DMS 273 treated with DMSO at 0.1 percent for 48 hours (cell line): Measurements from ENCODE around the gene APOBEC3B.
"Not testable (repeated sequence)": the region's sequence is repeated elsewhere in the genome, so short reads cannot be mapped to it uniquely, and the experiment has no call there.

ENCODE experiments used
- DNase-seq: peaks from one replicate; lab custom pipeline; 2025; lab: John Stamatoyannopoulos, UW

The APOBEC3B gene

DNA sequence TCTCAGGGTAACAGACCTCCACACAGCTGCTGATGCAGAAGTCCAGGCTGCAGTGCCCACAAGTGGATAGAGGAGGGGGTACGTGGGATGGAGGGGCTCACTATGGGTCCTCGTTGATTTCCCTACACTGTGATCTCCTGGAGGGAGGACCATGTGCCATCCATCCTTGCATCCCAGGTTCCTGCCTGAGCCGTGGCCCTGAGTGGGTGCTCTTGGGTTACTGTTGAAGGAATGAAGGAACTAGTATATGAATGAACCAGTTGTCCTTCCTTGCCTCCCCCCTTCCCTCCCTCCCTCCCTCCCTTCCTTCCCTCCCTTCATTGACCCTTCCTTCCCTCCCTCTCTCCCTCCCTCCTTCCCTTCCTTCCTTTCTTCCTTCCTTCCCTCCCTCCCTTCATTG is 15.4 kb downstream of the APOBEC3B start:
- no peak for DNase-seq

DNA sequence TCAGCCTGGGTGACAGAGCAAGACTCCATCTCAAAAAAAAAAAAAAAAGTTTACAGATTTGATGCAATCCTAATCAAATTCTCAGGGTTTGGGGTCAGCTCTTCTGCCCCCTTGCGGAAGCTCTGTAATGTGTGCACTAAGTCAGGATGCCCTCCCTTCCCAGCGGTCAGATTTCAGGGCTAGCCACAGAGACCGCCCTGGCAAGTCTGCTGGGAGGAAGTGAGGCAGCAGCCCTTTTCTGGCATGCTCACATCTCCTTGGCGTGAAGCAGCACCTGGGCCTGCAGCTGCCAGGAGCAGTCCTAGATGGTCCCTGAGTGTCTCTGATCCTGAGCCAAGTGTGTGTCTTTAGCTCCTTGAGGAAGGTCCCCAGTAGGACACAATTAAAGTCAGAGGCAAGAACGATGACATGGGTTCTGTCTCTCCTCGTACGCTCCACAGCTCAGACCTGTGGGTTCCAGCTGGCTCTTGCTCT is 21.1 kb downstream of the APOBEC3B start:
- DNase-seq, result peak; percentile 6

DNA sequence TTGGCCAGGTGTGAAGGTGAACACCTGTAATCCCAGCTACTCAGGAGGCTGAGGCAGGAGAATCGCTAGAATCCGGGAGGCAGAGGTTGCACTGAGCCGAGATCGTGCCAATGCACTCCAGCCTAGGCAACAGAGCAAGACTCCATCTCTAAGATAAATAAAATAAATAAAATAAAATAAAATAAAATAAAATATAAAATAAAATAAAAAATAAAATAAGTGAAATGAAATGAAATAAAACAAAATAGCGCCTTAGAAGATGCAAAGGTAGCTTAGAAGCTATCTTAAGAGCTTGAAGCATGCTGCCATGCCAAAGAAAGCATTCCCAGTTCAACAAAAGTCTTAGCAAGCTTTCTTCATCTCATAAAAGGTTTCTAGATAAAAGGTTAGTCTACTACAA is 25.0 kb downstream of the APOBEC3B start:
- DNase-seq, result no peak

DNA sequence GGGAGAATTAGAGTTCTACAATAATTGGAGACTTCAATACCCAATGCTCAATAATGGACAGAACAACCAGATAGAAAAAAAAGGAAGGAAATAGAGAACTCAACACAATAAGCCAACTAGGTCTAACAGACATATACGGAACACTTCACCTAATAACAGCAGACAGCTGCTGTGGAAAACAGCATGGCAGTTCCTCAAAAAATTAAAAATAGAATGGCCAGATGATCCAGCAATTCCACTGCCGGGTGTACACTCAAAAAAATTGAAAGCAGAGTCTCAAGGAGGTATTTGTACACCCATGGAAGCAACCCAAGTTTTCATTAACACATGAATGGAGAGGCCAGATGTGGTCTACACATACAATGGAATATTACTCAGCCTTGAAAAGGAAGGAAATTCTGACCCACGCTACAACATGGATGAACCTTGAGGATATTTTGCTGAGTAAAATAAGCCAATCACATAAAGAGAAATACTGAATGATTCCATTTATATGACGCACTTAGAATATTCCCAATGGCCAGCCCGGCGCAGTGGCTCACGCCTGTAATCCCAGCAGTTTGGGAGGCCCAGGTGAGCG is 26.2 kb downstream of the APOBEC3B start:
- not testable (repeated sequence) for DNase-seq

DNA sequence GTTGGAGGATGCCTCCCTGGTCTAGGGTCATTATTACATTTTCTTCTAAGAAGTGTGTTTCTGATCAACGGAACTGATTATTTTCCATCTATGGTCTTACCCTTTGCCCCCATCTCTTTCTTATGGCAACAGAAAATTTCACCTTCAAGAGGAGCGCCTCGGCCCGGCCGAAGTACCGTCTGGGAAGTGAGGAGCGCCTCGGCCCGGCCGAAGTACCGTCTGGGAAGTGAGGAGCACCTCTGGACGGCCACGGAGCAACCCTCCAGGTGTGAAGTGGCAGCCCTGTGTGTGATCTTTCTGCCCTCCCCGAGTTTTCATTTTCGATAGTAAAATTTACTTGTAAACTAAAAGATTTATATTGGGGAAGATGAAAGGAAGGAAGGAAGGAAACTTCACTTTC is 28.8 kb downstream of the APOBEC3B start:
- DNase-seq, result no peak

DNA sequence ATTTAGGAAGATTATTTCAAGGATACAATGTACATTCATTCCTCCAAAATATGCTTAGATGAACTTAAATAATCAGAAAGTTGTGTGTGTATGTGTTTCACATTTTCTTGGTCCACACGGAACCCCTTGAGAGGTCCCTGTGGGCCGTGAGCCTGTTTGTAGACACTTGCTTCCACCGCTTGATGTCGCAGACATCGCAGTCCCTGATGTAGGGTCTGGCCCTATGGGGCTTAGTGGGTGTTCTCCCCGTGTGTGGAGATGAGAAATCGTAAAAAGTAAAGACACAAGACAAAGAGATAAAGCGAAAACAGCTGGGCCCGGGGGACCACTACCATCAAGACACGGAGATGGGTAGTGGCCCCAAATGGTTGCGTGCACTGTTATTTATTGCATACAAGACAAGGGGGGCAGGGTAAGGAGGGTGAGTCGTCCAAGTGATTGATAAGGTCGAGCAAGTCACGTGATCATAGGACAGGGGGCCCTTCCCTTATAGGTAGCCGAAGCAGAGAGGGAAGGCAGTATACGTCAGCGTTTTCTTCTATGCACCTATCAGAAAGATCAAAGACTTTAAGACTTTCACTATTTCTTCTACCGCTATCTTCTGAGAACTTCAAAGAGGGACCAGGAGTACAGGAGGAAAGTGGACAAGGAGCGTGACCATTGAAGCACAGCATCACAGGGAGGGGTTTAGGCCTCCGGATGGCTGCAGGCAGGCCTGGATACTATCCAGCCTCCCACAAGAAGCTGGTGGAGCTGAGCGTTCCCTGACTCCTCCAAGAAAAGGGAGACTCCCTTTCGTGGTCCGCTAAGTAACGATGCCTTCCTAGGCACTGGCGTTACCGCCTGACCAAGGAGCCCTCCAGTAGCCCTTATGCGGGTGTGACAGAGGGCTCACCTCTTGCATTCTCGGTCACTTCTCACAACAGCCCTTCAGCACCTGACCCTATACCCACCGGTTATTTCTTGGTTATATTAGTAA is 30.7 kb downstream of the APOBEC3B start:
- no peak for DNase-seq

DNA sequence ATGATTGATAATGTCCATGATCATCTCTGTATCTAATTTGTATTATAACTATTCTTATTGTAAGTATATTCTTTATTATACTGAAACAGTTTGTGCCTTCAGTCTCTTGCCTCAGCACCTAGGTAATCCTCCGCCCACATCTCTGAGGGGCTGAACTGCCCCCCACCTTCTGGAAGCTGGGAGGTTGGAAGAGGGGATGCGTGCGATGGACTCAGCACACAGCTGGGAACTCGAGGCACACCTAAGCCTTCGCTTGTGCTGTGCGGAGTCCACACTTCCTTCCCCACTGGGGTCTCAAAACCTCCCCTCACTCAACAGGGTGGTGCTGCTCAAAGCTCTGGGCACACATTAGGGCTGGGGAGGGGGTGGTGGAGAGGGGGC is 31.4 kb downstream of the APOBEC3B start:
- not testable (repeated sequence) for DNase-seq

DNA sequence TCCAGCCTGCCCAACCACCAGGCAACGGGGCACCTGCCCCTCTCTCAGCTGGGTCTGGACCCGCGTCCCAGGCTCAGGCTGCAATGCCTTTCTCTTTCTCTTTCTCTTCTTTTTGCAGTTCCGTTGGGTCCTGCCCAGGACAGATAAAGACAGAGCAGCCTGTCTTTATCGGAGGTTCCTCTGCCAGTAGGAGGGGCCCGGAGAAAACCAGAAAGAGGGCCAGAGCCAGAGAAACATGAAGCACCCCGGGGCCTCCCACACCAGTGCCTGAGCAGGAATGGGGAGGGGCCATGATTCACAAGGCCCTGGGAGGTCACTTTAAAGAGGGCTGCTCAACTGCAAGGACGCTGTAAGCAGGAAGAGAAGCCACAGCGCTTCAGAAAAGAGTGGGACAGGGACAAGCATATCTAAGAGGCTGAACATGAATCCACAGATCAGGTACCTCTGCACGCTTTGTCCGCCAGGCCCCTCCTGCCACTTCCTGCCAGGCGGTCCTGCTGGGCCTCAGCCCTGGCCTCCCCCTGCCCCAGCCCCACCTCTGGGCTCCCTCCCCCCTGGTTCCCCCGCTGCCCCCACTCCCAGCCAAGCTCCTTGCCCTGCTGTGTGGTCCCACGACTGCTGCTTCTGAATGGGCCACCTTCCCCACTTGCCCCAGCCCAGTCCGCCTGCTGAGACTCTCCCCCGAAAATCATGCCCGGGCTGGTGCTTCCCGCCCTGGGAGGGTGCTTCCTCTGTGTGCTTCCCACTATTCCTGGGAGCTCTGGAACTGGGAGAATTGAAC is 32.0 kb downstream of the APOBEC3B start, which contains the start of gene APOBEC3C:
Gene APOBEC3C, plus strand, starts transcription at position 316 of the 781 bp plus-strand sequence. Its CDS starts 106 bp downstream, at position 422.
- DNase-seq, result no peak

DNA sequence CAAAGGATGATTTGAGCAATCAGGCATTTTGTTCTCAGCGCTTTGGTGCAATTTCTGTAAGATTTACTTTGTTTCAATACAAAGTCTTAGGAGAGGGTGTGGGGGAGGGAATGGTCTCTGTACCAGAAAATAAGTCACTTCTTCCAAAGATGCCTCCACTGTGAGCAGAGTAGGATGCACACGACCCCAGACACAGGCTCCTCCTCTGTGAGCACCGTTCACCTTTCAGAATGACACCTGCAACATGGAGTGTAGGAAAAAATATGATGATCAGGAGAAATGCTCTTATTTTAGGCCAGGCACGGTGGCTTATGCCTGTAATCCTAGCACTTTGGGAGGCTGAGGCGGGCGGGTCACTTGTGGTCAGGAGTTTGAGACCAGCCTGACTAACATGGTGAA is 32.6 kb downstream of the APOBEC3B start:
- DNase-seq, result not testable (repeated sequence)

DNA sequence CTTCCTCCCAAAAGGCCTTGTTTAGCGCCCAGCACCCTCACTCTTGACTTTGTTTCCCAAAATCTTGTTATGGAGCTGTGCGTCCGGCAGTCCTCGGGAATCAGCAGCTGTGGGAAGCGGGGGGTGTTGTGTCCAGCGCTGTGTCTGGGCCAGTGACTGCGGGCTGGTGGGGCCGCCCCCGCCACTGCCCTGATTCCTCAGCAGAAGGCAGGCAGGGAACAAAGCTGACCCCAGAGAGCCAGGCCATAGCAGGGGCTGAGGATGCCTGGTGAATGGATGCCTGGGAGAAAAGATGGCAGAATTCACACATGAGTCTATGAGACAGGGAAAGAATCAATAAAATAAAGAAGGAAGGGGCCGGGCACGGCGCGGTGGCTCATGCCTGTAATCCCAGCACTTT is 34.4 kb downstream of the APOBEC3B start:
- no peak for DNase-seq

DNA sequence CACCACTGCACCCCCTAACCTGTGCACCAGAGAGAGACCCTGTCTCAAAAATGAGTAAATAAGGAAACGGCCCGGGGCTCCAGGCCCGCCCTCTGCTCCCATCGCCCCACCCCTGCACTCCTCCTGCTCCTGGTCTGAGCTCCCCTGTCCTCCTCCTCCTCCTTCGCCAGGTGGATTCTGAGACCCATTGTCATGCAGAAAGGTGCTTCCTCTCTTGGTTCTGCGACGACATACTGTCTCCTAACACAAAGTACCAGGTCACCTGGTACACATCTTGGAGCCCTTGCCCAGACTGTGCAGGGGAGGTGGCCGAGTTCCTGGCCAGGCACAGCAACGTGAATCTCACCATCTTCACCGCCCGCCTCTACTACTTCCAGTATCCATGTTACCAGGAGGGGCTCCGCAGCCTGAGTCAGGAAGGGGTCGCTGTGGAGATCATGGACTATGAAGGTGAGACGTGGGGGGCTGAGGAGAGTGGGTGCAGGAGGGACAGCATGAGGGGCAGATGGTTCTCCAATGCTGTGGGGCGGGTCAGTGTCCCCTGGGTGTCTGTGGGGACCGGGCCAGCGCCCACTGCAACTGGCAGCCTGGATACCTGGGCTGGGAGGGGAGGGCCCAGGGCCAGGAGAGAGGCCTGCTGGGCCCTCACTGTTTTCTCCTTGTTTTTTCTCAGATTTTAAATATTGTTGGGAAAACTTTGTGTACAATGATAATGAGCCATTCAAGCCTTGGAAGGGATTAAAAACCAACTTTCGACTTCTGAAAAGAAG is 35.6 kb downstream of the APOBEC3B start:
- no peak for DNase-seq

DNA sequence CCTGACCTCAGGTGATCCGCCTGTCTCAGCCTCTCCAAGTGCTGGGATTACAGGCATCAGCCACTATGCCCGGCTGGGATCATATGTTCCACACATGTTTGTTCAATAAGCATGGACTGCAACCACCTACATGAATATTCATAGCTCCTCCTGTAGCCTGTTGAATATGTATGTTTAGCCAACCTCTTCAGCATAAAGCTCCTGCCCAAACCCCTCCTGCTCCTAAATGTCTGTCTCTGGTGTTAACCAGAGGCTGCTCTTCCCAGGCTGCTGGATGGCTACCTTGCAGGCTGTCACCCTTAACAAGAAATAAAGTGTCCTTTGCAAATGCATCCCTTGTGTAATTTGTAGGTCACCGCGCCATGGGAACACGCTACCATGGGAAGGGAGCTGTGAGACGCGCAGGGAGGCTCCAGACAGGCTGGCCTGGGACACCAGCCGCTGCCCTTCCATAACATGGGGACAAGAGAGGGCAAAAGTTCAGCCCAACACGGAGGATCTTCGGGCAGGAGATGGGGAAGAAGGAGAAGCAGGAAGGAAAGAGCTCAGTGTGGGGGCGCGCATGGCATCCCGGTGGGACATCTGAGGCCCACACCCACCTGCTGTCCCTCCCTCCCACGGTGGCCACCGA is 38.0 kb downstream of the APOBEC3B start:
- not testable (repeated sequence) for DNase-seq

DNA sequence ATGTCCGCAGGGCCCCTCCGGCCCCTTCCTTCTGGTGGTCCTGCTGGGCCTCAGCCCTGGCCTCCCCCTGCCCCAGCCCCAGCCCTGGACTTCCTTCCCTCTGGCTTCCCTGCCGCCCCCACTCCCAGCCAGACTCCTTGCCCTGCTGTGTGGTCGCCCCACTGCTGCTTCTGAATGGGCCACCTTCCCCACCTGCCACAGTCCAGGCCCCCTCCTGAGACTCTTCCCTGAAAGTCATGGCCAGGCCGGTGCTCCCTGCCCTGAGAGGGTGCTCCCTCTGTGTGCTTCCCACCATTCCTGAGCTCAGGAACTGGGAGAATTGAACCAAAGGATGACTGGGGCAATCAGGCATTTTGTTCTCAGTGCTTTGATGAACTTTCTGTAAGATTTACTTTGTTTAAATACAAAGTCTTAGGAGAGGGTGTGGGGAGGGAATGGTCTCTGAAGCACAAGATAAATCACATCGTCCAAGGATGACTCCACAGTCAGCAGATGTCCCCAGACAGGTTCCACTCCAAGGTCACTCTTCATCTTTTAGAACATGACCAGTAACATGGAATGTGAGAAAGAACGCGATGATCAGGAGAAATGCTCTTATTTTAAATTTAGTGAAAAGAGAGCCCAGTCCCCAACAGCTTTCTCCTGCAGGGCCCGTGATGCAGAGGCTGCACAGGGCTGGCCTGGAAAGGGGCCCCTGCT is 39.6 kb downstream of the APOBEC3B start:
- DNase-seq, result no peak

DNA sequence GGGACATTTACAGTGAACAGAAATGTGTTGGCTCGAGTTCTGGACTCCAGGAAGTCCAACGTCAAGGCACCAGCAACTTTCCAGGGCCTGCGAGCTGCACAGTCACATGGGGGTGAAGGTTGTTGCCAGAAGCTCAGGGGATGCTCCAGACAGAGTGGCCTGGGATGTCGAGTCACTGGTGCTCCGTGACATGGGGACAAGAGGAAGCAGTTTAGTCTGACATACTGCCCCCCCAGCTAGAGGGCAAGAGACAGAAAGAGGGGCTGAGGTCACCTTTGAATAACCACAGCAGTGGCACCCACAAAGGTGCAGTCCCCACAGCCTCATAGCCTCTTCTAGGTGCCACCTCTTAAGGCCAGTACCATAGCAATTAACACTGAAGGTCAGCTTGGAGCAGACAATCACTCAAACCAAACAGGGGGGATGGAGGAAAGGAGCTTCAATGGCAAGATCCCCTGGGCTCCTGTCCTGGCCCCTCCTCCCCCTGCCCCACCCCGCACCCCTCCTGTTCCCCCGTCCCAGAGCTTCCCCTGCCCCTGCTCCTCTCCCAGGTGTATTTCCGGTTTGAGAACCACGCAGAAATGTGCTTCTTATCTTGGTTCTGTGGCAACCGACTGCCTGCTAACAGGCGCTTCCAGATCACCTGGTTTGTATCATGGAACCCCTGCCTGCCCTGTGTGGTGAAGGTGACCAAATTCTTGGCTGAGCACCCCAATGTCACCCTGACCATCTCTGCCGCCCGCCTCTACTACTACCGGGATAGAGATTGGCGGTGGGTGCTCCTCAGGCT is 42.6 kb downstream of the APOBEC3B start:
- DNase-seq, result no peak

DNA sequence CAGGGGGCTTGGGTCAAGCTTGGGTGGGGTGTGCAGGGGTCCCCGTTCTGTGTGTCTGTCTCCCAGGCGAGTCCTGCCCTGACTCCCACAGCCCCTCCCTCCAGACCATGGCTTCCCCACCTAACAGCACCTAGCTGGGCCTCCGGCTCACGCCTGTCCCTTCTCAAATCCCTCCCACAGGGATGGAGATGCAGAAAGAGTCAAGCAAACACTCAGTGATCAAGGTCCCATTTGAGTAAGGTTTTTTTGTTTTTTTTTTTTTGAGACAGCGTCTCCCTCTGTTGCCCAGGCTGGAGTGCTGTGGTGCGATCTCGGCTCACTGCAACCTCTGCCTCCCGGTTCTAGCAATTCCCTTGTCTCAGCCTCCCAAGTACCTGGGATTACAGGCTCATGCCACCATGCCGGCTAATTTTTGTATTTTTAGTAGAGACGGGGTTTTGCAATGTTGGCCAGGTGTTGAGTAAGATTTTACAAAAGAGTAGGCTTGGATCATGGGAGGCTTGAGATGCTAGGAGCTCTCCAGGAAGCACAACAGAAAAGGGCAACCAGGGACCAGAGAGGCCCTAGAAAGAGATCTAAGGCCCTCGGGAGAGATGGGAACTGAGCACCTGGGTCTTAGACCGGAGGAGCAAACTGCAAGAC is 44.5 kb downstream of the APOBEC3B start:
- no peak for DNase-seq

DNA sequence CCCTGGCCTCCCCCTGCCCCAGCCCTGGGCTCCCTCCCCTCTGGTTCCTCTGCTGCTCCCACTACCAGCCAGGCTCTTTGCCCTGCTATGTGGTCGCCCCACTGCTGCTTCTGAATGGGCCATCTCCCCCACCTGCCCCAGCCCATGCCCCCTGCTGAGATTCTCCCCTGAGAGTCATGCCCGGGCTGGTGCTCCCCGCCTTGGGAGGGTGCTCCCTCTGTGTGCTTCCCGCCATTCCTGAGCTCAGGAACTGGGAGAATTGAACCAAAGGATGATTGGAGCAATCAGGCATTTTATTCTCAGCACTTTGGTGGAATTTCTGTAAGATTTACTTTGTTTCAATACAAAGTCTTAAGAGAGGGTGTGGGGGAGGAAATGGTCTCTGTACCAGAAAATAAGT is 45.6 kb downstream of the APOBEC3B start:
- DNase-seq, result no peak

DNA sequence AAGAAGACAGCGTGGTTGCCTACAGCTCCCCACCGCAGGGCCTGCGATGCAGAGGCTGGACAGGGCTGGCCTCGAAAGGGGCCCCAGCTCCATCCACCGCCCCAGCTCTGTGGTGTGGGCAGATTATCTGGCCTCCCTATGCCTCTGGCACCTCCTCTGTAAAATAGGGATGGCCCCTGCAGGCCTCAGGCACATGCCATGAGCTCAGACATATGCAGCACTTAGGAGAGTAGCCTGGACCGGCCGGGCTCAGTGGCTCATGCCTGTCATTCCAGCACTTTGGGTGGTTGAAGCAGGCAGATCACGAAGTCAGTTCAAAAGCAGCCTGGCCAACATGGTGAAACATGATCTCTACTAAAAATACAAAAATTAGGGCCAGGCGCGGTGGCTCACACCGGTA is 46.1 kb downstream of the APOBEC3B start:
- DNase-seq, result no peak

DNA sequence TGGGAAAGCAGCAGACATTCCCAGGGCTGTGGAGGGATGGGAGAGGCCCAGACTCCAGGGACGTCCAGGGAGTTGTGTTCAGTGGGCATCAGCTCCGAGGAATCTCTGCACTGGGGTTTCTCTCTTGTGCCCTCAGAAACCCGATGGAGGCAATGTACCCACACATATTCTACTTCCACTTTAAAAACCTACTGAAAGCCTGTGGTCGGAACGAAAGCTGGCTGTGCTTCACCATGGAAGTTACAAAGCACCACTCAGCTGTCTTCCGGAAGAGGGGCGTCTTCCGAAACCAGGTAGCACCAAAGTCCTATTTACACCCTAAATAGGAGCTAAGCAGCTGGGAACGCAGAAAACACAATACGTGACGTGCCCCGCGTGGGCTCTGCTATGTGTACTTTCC is 47.1 kb downstream of the APOBEC3B start:
- DNase-seq, result no peak

DNA sequence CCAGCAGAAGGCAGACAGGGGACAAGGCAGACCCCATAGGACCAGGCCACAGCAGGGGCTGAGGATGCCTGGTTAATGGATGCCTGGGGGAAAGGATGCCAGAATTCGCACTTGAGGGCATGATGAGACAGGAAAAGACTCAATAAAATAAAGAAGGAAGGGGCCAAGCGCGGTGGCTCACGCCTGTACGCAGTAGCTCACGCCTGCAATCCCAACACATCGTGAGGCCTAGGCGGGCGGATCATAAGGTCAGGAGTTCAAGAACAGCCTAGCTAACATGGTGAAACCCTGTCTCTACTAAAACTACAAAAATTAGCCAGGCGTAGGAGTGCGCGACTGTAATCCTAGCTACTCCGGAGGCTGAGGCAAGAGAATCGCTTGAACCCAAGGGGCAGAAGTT is 48.6 kb downstream of the APOBEC3B start:
- DNase-seq, result no peak
